Uterine smooth muscle cell (primary cell): ENCODE measurements around the gene ACTA1. TPM values are rescaled to one million over a fixed set of nuclear protein-coding genes. Genes with fewer than 3 reads are reported as not detected.

Experiments
- total RNA-seq: library from RNA; depleted of rRNA; stranded (reverse); fragments of >200 nt; gene quantifications from 2 replicates; pipeline ENCODE4 v1.2.3, GENCODE V29; 2014

ACTA1 gene
- total RNA-seq: not detected in 2 replicates

DNA sequence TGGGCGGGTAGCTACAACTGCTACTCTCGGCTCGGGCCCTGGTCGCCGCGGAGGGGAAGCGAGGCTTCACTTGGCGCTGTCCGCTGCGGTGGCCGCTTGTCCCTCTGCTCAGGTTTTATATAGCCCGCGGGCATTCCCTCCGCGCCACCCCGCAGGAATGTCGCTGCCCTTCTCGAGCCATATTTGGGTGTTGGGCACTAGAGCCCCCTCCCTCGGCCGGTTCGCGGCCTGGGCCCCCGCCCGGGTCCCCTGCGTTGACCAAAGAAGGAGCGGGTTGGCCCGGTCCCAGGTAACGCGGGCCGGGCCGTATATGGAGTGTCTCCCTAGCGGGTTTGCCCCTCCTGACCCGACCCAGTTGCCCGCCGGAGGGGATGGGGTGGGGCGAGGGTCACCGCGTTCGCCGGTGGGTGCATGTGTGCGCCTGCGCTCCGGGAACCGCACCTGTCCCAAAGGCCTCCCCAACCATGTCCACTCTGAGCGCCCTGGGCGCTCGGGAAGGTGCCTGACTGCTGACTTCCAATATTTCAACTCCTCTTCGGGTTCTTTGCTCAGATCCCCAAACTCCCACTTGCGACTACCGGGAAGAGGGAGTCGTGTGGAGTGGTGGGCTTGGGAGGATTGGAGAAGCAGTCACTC, at the start of gene ACTA1:
Gene ACTA1 (minus strand): TSS at position 90 of the 636 bp plus-strand sequence. CDS start 979 bp downstream, outside the sequence.

Other genes starting within 250 kb of the ACTA1 start
- gene RAB4A, start 163.0 kb downstream of the ACTA1 start, total RNA-seq: 19.8 and 26.4 TPM in 2 replicates
- 8.2 and 12.7 TPM in 2 replicates for gene CCSAP, start 91.0 kb downstream of the ACTA1 start, total RNA-seq
- 38.6 and 42.2 TPM in 2 replicates for gene NUP133, start 74.2 kb upstream of the ACTA1 start, total RNA-seq
- 15.9 and 22.6 TPM in 2 replicates for gene ABCB10, start 124.6 kb upstream of the ACTA1 start, total RNA-seq
- gene TAF5L, start 192.0 kb upstream of the ACTA1 start, total RNA-seq: 13.6 and 20.6 TPM in 2 replicates
- gene URB2, start 192.2 kb upstream of the ACTA1 start, total RNA-seq: 11.4 and 16.0 TPM in 2 replicates